Endothelial cell of umbilical vein (primary cell): Measurements from ENCODE around the gene BABAM2. TPM values are rescaled to one million over a fixed set of nuclear protein-coding genes. Genes with fewer than 3 reads are reported as not detected.
"Not testable (repeated sequence)": the region's sequence is repeated elsewhere in the genome, so short reads cannot be mapped to it uniquely, and the experiment has no call there.

Source experiments
- BruUV-seq: library from RNA; stranded (reverse); fragments of 400-500 nt; replicated peaks from 2 replicates; lab custom pipeline; 2021; lab: Mats Ljungman, UMichigan
- CTCF ChIA-PET: fragments of 300-600, 350-600 bp; sonication (Branson Sonifier 250); formaldehyde crosslinking; loops from one replicate; lab custom pipeline; 2021; ENCODE audit warnings: antibody characterized with exemption, inconsistent platforms; lab: Charles Lee
- POLR2A ChIA-PET: fragments of 300-600, 350-600 bp; sonication (Branson Sonifier 250); formaldehyde crosslinking; loops from one replicate; lab custom pipeline; 2021; ENCODE audit warnings: antibody characterized with exemption, inconsistent platforms; lab: Charles Lee
- DNase-seq: peaks from one replicate; pipeline ENCODE4 v3.0.0-alpha.2; 2011; ENCODE audit warnings: low read depth, low spot score
- FAIRE-seq: peaks from 2 replicates; lab custom pipeline; 2011; peaks lifted over from hg19 to GRCh38; lab: Jason Lieb, UNC
- H2AFZ ChIP-seq: 2 replicates; pipeline ENCODE4 v1.6.0; 2012; ENCODE audit warnings: low read depth, low read length, control low read depth, inconsistent platforms
- H3K27ac ChIP-seq: 2 replicates; pipeline ENCODE4 v1.5.1; 2011; ENCODE audit warnings: low read depth, mild to moderate bottlenecking, control low read depth, low read length, moderate library complexity; ENCODE audit not compliant: insufficient read depth
- H3K27me3 ChIP-seq, 2 experiments: 2 replicates each; pipeline versions ENCODE4 v1.6.0 to v1.6.1; 2011; ENCODE audit warnings: low read length in 2 of 2, mixed read lengths in 1 of 2; ENCODE audit not compliant: control insufficient read depth in 2 of 2, insufficient read depth in 2 of 2
- H3K36me3 ChIP-seq, 2 experiments: 2 replicates in 1 of 2; 3 replicates in 1 of 2; pipeline ENCODE4 v1.5.1; 2011; ENCODE audit warnings: low read length in 2 of 2, mild to moderate bottlenecking in 1 of 2, moderate library complexity in 1 of 2; ENCODE audit not compliant: control insufficient read depth in 2 of 2, insufficient read depth in 2 of 2; ENCODE audit errors: extremely low read depth in 1 of 2
- H3K4me1 ChIP-seq: 3 replicates; pipeline ENCODE4 v1.5.1; 2011; ENCODE audit warnings: mild to moderate bottlenecking, low read length; ENCODE audit not compliant: control insufficient read depth, insufficient read depth; ENCODE audit errors: extremely low read depth
- H3K4me2 ChIP-seq: 2 replicates; pipeline ENCODE4 v1.6.1; 2011; ENCODE audit warnings: low read length, control low read depth, mixed read lengths; ENCODE audit not compliant: insufficient read depth
- H3K4me3 ChIP-seq, 3 experiments: fragments of 200-600 bp in 1 of 3; sonication (generic), shearing (Covaris generic) in 1 of 3; replicated peaks in 1 of 3; 2 replicates each; pipeline ENCODE4 v1.5.1; 2011 to 2016; ENCODE audit warnings: control low read depth in 3 of 3, low read length in 3 of 3, mild to moderate bottlenecking in 2 of 3, inconsistent platforms in 1 of 3, low read depth in 1 of 3, moderate library complexity in 1 of 3; ENCODE audit not compliant: insufficient read depth in 1 of 3
- H3K79me2 ChIP-seq: 2 replicates; pipeline ENCODE4 v1.6.0; 2012; ENCODE audit warnings: low read length, inconsistent platforms; ENCODE audit not compliant: control insufficient read depth, insufficient read depth
- H3K9ac ChIP-seq: replicated peaks from 2 replicates; pipeline ENCODE3; 2011; ENCODE audit warnings: low read length, control low read depth; ENCODE audit not compliant: insufficient read depth; ENCODE audit errors: extremely low read depth
- H3K9me1 ChIP-seq: replicated peaks from 3 replicates; pipeline ENCODE4 v1.6.0; 2011; ENCODE audit warnings: mild to moderate bottlenecking, low read length; ENCODE audit not compliant: control insufficient read depth, insufficient read depth; ENCODE audit errors: extremely low read depth
- H3K9me3 ChIP-seq: replicated peaks from 2 replicates; pipeline ENCODE4 v1.5.1; 2012; ENCODE audit warnings: low read length, inconsistent platforms; ENCODE audit not compliant: control insufficient read depth, insufficient read depth
- H4K20me1 ChIP-seq: replicated peaks from 2 replicates; pipeline ENCODE3; 2011; ENCODE audit warnings: mild to moderate bottlenecking, low read length; ENCODE audit not compliant: control insufficient read depth, insufficient read depth; ENCODE audit errors: extremely low read depth
- EZH2 ChIP-seq: IDR thresholded peaks from 2 replicates; pipeline ENCODE4 v1.6.1; 2012; ENCODE audit warnings: borderline replicate concordance, low read depth, mild to moderate bottlenecking, moderate library complexity, low read length, inconsistent platforms; ENCODE audit not compliant: severe bottlenecking
- FOS ChIP-seq: IDR thresholded peaks from 2 replicates; pipeline ENCODE4 v1.6.1; 2011; ENCODE audit warnings: mild to moderate bottlenecking, low read length, moderate library complexity, borderline replicate concordance; ENCODE audit not compliant: insufficient read depth
- GATA2 ChIP-seq: IDR thresholded peaks from 2 replicates; pipeline ENCODE4 v1.7.0; 2011; ENCODE audit warnings: low read depth, mild to moderate bottlenecking, moderate library complexity, mixed read lengths, low read length; ENCODE audit not compliant: insufficient read length, insufficient read depth
- JUN ChIP-seq: IDR thresholded peaks from 2 replicates; pipeline ENCODE4 v1.6.1; 2011; ENCODE audit warnings: borderline replicate concordance, low read depth; ENCODE audit not compliant: insufficient read length, insufficient read depth
- MYC ChIP-seq: IDR thresholded peaks from one replicate; pipeline ENCODE4 v1.6.1; 2011; ENCODE audit warnings: mild to moderate bottlenecking, low read depth, low read length
- POLR2A ChIP-seq: IDR thresholded peaks from 2 replicates; pipeline ENCODE4 v1.6.1; 2012; ENCODE audit warnings: low read depth, mild to moderate bottlenecking, control low read depth, low read length
- POLR2AphosphoS5 ChIP-seq: IDR thresholded peaks from 2 replicates; pipeline ENCODE4 v1.6.1; 2012; ENCODE audit warnings: low read depth, mild to moderate bottlenecking, control low read depth, low read length, moderate library complexity; ENCODE audit not compliant: insufficient read depth
- dilution Hi-C: fragments of 300-500 bp; cut with MboI; formaldehyde crosslinking; loops from one replicate; pipeline ENCODE4 v1.15.0; 2019; ENCODE audit warnings: low sequenced_read_pairs; ENCODE audit not compliant: extremely low pct_ligation_motif_present
- intact Hi-C: fragments of 100-400 bp; cut with micrococcal nuclease; formaldehyde crosslinking; loops from one replicate; pipeline ENCODE4 v1.10.0; 2022
- polyA plus RNA-seq, 4 experiments: library from polyadenylated mRNA; depleted of rRNA in 3 of 4; stranded (reverse) in 3 of 4; unstranded in 1 of 4; fragments of >200 nt; gene quantifications; 2 replicates each; pipeline versions ENCODE4 v1.2.1 to v1.2.3, GENCODE V29; 2011 to 2012; ENCODE audit warnings: missing spikeins in 1 of 4
- total RNA-seq: library from RNA; stranded (reverse); gene quantifications from 2 replicates; pipeline ENCODE4 v1.2.3, GENCODE V29; 2021
- TF ChIP-seq, protein P1 (sequence below), 2 donors: IDR thresholded peaks; 1 replicate in 1 of 2; 2 replicates in 1 of 2; pipeline ENCODE4 v1.5.1; 2011; ENCODE audit warnings: low read length in 2 of 2, mild to moderate bottlenecking in 2 of 2, moderate library complexity in 2 of 2, control low read depth in 1 of 2, inconsistent platforms in 1 of 2, low read depth in 1 of 2; ENCODE audit not compliant: insufficient read depth in 1 of 2; ENCODE audit errors: extremely low read depth in 1 of 2
- TF ChIP-seq, protein P2 (sequence below): IDR thresholded peaks from 2 replicates; pipeline ENCODE4 v1.6.1; 2011; ENCODE audit not compliant: insufficient read depth, insufficient read length

Gene BABAM2
- total and polyA plus RNA-seq, 2 donors (not counting 3 experiments of a cell fraction or from before 2014, with no cell fraction given), result 19.9 to 27.6 TPM

DNA sequence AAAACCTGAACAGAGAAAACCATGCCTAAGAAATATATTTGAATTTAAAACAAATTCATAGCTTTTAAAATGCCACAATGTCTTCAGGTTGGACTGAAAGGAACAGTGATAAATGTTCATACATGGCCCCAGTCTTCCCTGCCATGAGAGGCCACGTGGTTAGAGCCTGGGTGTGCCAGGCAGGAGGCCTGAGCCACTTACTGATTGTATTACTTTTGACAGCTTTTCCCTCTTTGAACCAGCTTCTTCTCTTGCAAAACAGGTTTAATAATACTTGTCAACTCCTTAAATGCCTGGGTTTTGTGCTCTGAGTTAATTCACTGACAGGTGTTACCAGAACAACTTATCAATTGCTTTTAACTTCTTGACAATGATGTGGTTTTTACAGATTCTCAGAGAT, 27.4 kb upstream of the BABAM2 start:
- Histone ChIP-seq H2AFZ (peak overlapping the region; percentile 39), H3K9ac (no peak overlapping the region), H4K20me1 (no peaks in the 10 kb centered on the region), H3K4me1 (no peaks in the 10 kb centered on the region), H3K4me2 (no peak overlapping the region), H3K79me2 (no peaks in the 10 kb centered on the region), H3K27ac (no peak overlapping the region), H3K9me3 (no peaks in the 10 kb centered on the region), H3K4me3 (no peak overlapping the region), H3K27me3 (no peaks in the 10 kb centered on the region), H3K36me3 (no peaks in the 10 kb centered on the region), H3K9me1 (no peaks in the 10 kb centered on the region)
- intact Hi-C loops (no loop called here), dilution Hi-C loops (no loop called here)
- ChIA-PET POLR2A (no interaction called here), CTCF (no interaction called here)
- BruUV-seq, result no TSS peak
- TF ChIP-seq, protein P1, sequence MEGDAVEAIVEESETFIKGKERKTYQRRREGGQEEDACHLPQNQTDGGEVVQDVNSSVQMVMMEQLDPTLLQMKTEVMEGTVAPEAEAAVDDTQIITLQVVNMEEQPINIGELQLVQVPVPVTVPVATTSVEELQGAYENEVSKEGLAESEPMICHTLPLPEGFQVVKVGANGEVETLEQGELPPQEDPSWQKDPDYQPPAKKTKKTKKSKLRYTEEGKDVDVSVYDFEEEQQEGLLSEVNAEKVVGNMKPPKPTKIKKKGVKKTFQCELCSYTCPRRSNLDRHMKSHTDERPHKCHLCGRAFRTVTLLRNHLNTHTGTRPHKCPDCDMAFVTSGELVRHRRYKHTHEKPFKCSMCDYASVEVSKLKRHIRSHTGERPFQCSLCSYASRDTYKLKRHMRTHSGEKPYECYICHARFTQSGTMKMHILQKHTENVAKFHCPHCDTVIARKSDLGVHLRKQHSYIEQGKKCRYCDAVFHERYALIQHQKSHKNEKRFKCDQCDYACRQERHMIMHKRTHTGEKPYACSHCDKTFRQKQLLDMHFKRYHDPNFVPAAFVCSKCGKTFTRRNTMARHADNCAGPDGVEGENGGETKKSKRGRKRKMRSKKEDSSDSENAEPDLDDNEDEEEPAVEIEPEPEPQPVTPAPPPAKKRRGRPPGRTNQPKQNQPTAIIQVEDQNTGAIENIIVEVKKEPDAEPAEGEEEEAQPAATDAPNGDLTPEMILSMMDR (IDR thresholded peaks at IDR 0.05; ENCODE audit: extremely low read depth in 1 of 2, insufficient read depth in 1 of 2, low read depth in 1 of 2, low read length in 2 of 2), result no peak
- TF ChIP-seq EZH2 (no peak), POLR2A (no peak), POLR2AphosphoS5 (no peak), MYC (no peak), FOS (no peak), GATA2 (no peak), JUN (no peak)
- TF ChIP-seq, protein P2, sequence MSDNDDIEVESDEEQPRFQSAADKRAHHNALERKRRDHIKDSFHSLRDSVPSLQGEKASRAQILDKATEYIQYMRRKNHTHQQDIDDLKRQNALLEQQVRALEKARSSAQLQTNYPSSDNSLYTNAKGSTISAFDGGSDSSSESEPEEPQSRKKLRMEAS, result no peak
- no peak for DNase-seq
- FAIRE-seq, result no peak

DNA sequence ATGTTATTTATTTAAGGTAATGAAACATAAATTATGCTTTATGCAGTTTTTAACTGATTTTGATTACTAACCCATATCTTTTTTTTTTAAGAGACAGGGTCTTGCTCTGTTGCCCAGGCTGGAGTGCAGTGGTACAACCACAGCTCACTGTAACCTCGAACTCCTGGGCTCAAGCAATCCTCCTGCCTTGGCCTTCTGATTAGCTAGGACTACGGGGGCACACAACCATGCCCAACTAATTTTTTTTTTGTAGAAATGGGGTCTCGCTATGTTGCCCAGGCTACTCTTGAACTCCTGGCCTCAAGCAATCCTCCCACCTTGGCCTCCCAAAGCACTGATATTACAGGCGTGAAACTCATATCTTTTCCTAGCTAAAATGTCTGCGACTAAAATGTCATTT, 26.6 kb upstream of the BABAM2 start:
- H3K9me1 ChIP-seq, H3K9ac ChIP-seq, intact Hi-C loops, H3K27ac ChIP-seq, dilution Hi-C loops, H3K4me1 ChIP-seq, H3K79me2 ChIP-seq, H3K27me3 ChIP-seq, FAIRE-seq, H3K36me3 ChIP-seq, CTCF ChIA-PET, H3K4me2 ChIP-seq, DNase-seq, H3K9me3 ChIP-seq, H4K20me1 ChIP-seq, H3K4me3 ChIP-seq, H2AFZ ChIP-seq, POLR2A ChIA-PET, BruUV-seq: not testable (repeated sequence)
